ENCODE data around the gene HMCN1. TPM values are rescaled to one million over a fixed set of nuclear protein-coding genes. Genes with fewer than 3 reads are reported as not detected.

Gene HMCN1
- total RNA-seq, 4 donors from 2014 or later, result 9.2 to 15.1 (median 13.8) TPM

GRCh38 chr1:185860859-185861258 is 126.7 kb downstream of the HMCN1 start:
- no peak for TF ChIP-seq CTCF (IDR thresholded peaks at IDR 0.05; ENCODE audit: low read depth)

- TF ChIP-seq CTCF (IDR thresholded peaks at IDR 0.05; ENCODE audit: low read depth), result no peak
These were observed 127.4 kb downstream of the HMCN1 start for GRCh38 chr1:185861630-185862029.

- no peak for TF ChIP-seq CTCF (IDR thresholded peaks at IDR 0.05; ENCODE audit: low read depth)
These were observed 128.0 kb downstream of the HMCN1 start for GRCh38 chr1:185862235-185862634.

DNA sequence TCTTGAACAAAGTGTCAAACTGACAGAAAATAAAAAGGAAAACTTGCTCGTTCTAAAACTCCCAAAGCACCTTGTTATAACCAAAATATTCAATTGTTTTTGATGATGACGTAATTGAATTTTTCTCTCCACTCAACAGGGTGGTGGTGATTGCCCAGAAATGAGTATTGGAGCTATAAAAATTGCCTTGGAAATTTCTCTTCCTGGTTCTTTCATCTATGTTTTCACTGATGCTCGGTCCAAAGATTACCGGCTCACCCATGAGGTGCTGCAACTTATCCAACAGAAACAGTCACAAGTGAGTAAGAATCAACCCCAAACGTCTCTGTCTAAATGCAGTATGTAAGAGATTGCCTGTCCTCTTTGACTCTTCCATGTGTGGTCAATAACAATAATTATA is 130.1 kb downstream of the HMCN1 start:
- TF ChIP-seq CTCF (IDR thresholded peaks at IDR 0.05; ENCODE audit: low read depth), result no peak

DNA sequence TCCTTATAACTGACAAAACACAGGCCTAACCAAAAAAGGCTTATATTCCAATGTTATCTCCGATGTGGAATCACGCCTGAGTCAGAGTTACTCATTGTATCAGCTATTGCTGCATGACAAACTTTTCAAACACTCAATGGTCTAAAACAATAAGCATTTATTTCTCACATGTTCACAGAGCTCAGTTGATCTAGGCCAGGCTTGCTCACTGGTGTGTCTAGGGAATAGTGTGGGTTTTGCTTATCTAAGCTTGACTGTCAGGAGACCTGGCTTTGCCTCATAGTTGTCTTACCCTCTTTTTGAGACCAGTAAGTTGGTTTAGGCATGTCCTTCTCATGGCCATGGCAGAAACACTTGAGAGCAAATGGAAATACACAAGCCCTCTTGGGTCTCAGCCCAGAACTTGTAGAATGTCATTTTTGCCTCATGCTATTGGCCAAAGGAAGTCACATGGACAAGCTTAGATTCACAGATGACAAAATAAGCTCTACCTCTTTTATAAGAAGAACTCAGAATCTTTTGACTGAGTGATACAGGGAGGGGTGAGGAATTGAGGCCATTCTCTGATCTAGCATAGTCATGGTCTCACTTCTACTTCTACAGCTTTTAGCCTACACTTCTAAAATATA is 130.8 kb downstream of the HMCN1 start:
- no peak for TF ChIP-seq CTCF (IDR thresholded peaks at IDR 0.05; ENCODE audit: low read depth)

DNA sequence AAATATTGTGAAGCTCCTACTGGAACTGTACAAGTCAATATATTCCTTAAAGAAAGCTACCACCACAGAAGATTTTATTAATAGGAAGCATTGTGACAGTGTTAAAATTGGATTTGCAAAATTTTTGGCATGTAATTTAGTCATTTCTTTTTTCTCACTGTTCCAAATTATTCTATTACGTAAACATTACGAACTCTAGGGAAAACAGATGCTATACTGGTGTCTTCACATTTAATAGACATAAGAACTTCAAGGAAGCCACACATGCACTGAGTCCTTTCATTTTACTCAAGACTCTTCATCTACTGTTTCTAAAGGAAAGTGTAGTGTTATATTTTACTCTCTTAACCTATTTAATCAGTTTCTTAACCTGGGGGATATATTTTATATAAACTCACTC is 135.4 kb downstream of the HMCN1 start:
- TF ChIP-seq CTCF (IDR thresholded peaks at IDR 0.05; ENCODE audit: low read depth), result no peak

- no peak for TF ChIP-seq CTCF (IDR thresholded peaks at IDR 0.05; ENCODE audit: low read depth)
These were observed 137.5 kb downstream of the HMCN1 start for GRCh38 chr1:185871627-185872150.
